GM18861 (cell line): ENCODE results near the gene OR5B21.

ENCODE experiments used
- ATAC-seq: cut with Tn5 transposase; IDR thresholded peaks from one replicate; pipeline ENCODE4 v1.9.1; 2021; ENCODE audit not compliant: unreplicated experiment

The OR5B21 gene

DNA sequence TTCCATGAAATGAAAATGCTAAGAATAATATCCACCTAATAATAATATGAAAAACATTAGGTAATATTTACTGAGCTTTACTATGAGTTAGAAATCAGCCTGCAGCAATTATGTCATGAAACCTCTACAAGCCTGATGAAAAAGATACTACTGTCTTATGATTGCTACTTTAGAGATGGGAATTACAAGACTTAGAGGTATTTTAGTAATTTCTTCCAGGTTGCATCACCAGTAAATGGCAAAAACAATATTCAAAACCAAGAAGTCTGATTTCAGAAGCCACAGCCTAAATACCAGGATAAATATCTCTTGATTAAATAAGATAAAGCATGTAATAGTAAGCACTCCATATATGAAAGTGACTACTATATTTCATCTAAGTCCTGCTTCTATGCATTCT is 13.8 kb downstream of the OR5B21 start:
- ATAC-seq = no peak

DNA sequence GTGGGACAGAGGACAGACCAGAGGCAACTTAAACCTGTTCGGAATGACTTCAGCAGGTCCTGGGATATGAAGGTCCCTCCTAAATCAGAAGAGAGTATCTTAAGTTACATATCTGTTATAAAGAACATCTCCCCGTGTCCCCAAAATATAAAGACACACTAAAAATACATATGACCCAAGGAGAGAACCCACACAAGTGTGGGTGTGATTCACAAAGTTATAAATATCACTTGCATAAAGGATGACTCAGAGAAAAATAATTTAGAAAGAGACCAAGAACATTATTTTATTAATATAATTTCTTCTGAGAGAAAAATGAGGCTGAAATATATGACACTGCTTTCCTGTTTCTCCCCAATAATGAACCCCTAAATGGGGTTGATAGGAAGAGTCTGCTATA is 14.2 kb downstream of the OR5B21 start:
- no peak for ATAC-seq

- ATAC-seq = no peak
Observed at GRCh38 chr11:58490827-58491226, 17.1 kb downstream of the OR5B21 start.

- ATAC-seq = no peak
Observed at GRCh38 chr11:58487170-58487569, 20.7 kb downstream of the OR5B21 start.

DNA sequence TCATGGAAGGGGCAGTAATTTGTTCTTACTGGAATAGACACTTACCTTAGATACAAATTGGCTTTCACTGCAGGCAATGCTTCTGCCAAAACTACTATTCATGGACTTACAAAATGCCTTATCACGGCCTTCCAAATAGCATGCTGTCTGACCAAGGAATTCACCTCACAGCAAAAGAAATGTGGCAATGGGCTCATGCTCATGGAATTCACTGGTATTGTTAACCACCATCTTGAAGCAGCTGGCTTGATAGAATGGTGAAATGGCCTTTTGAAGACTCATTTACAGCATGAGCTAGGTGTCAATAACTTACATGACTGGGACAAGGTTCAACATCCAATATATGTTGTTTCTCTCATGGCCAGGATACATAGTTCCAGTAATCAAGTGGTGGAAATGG is 21.9 kb downstream of the OR5B21 start:
- no peak for ATAC-seq

GRCh38 chr11:58471892-58472291 is 36.0 kb downstream of the OR5B21 start:
- no peak for ATAC-seq

DNA sequence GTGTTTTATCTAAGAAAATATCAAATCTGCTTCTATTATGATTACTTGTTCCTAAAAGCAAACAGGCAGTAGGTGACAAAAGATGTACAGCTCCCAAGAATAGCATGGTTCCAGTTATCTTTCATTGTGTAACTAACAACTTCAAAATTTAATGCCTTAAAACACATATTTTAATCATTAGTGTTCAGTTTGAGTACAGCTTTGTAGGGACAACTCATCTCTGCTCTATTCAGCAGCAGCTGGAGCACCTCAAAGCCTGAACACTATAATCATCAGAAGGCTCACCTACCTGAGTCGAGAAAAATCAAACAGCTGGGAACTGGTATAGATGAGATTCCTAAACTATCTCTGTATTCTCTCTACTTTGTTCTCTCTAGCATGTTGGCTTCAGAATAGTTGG is 41.6 kb downstream of the OR5B21 start:
- ATAC-seq = no peak

DNA sequence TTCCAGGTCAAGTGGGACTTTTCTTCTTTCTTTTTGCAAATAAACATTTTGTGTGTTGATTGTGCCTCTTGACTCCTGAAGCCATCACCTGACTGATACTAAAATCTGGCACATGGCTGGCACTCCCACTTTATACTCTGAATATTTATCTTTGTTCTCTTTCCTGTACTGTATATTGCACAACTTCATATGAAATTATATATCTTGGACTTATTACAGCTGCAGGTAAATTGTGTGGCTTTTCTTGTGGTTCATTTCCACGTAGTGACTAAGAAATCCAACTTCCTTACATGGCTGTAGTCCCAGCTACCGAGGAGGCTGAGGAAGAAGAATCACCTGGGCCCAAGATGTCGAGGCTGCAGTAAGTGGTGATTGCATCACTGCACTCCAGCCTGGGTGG is 42.2 kb downstream of the OR5B21 start:
- no peak for ATAC-seq
